Measurements from ENCODE around the gene CDC14B. TPM values are rescaled to one million over a fixed set of nuclear protein-coding genes. Genes with fewer than 3 reads are reported as not detected.

CDC14B gene
- total RNA-seq, 6 donors from 2014 or later: 6.0 to 28.5 (median 12.7) TPM

GRCh38 chr9:96654450-96655197, 35.0 kb upstream of the CDC14B start:
- Histone ChIP-seq H3K9me3 (no peaks in the 10 kb centered on the region), H3K4me1 (peaks cover 8 to 30% (median 13%) of the 10 kb centered on the region in 4 donors), H3K27me3 (no peaks in the 10 kb centered on the region), H3K36me3 (peaks cover 7 to 22% (median 11%) of the 10 kb centered on the region in 4 donors), H3K4me3 (peak overlapping the region; percentile 38 to 71 (median 64)), H3K27ac (peak overlapping the region; percentile 94 to 98 (median 96))
- peak; percentile 75 to 96 for DNase-seq
- peak in 5 of 6 experiments; percentile 26 to 76 (median 50) for TF ChIP-seq CTCF (IDR thresholded peaks at IDR 0.05)
- TF ChIP-seq EP300 (IDR thresholded peaks at IDR 0.05): peak in 1 of 4 donors; percentile 19
- TF ChIP-seq POLR2AphosphoS5 (IDR thresholded peaks at IDR 0.05): peak; percentile 40 to 52
- TF ChIP-seq POLR2A (IDR thresholded peaks at IDR 0.05): peak in 2 of 4 donors; percentile 65 to 84
- 0% methylated on average over 4 to 18 of the region's 74 CpGs for WGBS, 2 donors
- peak; percentile 88 to 93 for ATAC-seq (ENCODE audit: low FRiP score in 2 of 2)

GRCh38 chr9:96651626-96652025, 32.0 kb upstream of the CDC14B start:
- H3K9me3 ChIP-seq: no peaks in the 10 kb centered on the region
- H3K36me3 ChIP-seq: peaks cover 7 to 45% (median 16%) of the 10 kb centered on the region in 4 donors
- H3K4me3 ChIP-seq: no peak overlapping the region
- peaks cover 8 to 22% (median 10%) of the 10 kb centered on the region in 4 donors for H3K4me1 ChIP-seq
- ATAC-seq (ENCODE audit: low FRiP score in 2 of 2) (no peak), DNase-seq (no peak)
- no peak overlapping the region for H3K27ac ChIP-seq
- TF ChIP-seq EP300 (IDR thresholded peaks at IDR 0.05): no peak
- no peak for TF ChIP-seq CTCF (IDR thresholded peaks at IDR 0.05)
- no peak for TF ChIP-seq POLR2A (IDR thresholded peaks at IDR 0.05)
- no peak for TF ChIP-seq POLR2AphosphoS5 (IDR thresholded peaks at IDR 0.05)
- H3K27me3 ChIP-seq: no peaks in the 10 kb centered on the region

DNA sequence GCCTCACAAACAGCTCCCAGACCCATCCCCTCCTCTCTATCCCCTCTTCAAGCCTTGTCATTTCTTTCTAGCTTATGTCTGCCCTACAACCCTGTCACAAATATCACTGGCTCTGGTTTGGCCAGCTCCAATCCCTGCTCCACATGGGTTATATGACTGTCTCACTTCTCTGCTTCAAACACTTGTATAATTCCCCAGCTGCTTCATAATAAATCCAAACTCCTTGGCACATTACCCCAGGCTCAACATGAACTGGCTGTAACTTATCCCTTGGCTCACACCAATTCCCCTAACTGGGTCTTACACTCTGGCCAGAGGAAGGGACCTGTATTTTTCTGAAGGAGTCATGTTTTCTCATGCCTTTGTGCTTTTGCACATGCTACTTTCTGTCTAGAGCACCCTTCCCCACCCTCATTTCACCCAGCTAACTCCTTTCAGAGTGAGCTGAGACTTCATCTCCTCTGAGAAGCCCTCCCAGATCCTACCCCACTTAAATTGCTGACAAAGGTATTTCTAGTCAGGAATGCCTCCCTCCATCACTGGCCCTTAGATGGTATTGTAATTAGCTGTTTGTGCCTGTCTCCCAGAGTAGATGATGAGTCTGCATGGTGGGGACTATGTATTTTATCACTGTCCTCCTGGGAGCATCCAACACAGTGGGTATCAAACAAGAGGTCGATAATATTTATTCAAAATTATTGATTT, 30.1 kb upstream of the CDC14B start:
- ATAC-seq (ENCODE audit: low FRiP score in 2 of 2) (no peak), DNase-seq (no peak)
- Histone ChIP-seq H3K9me3 (no peaks in the 10 kb centered on the region), H3K4me1 (peaks cover 8 to 14% (median 12%) of the 10 kb centered on the region in 4 donors), H3K27ac (no peak overlapping the region), H3K36me3 (peaks cover 8 to 61% (median 20%) of the 10 kb centered on the region in 4 donors), H3K27me3 (no peaks in the 10 kb centered on the region), H3K4me3 (no peak overlapping the region)
- no peak for TF ChIP-seq EP300 (IDR thresholded peaks at IDR 0.05)
- TF ChIP-seq POLR2A (IDR thresholded peaks at IDR 0.05): no peak
- no peak for TF ChIP-seq CTCF (IDR thresholded peaks at IDR 0.05)
- no peak for TF ChIP-seq POLR2AphosphoS5 (IDR thresholded peaks at IDR 0.05)
- 84% methylated on average over 1 of the region's 1 CpG for WGBS, 2 donors

GRCh38 chr9:96646081-96646991, 26.7 kb upstream of the CDC14B start:
- Histone ChIP-seq H3K4me3 (no peak overlapping the region), H3K27ac (peak overlapping the region; percentile 44 to 78 (median 51)), H3K4me1 (peaks cover 0 to 6% (median 4%) of the 10 kb centered on the region in 4 donors), H3K27me3 (no peaks in the 10 kb centered on the region), H3K36me3 (peaks cover 8 to 88% (median 28%) of the 10 kb centered on the region in 4 donors), H3K9me3 (no peaks in the 10 kb centered on the region)
- ATAC-seq (ENCODE audit: low FRiP score in 2 of 2) (peak; percentile 61 to 86), DNase-seq (peak in 1 of 2 donors; percentile 29)
- 48 to 65% methylated on average over 13 of the region's 13 CpGs for WGBS, 2 donors
- peak in 1 of 4 donors; percentile 6 for TF ChIP-seq EP300 (IDR thresholded peaks at IDR 0.05)
- peak; percentile 9 to 40 for TF ChIP-seq POLR2AphosphoS5 (IDR thresholded peaks at IDR 0.05)
- no peak for TF ChIP-seq CTCF (IDR thresholded peaks at IDR 0.05)

Data from upper lobe of left lung (tissue), 6 donors.